Neural progenitor cell (in vitro differentiated cells): Measurements from ENCODE around the gene PDPR. TPM values are rescaled to one million over a fixed set of nuclear protein-coding genes. Genes with fewer than 3 reads are reported as not detected.
"Not testable (repeated sequence)": the region's sequence is repeated elsewhere in the genome, so short reads cannot be mapped to it uniquely, and the experiment has no call there.

Experiments used
- DNase-seq: peaks from one replicate; pipeline ENCODE4 v3.0.0-alpha.2; 2016; ENCODE audit warnings: low spot score
- H2AFZ ChIP-seq: fragments of 200-600 bp; sonication (generic); replicated peaks from 2 replicates; pipeline ENCODE4 v1.6.1; 2016; ENCODE audit warnings: antibody characterized with exemption
- H3F3A ChIP-seq: fragments of 200-600 bp; sonication (generic); 2 replicates; pipeline ENCODE4 v1.6.1; 2016; ENCODE audit warnings: antibody characterized with exemption, low read depth
- H3K27ac ChIP-seq: fragments of 200-600 bp; sonication (generic); 2 replicates; pipeline ENCODE4 v1.5.1; 2016; ENCODE audit warnings: mild to moderate bottlenecking
- H3K27me3 ChIP-seq: fragments of 200-600 bp; sonication (generic); 2 replicates; pipeline ENCODE4 v1.6.1; 2016; ENCODE audit warnings: mild to moderate bottlenecking, moderate library complexity
- H3K36me3 ChIP-seq: fragments of 200-600 bp; sonication (generic); 2 replicates; pipeline ENCODE4 v1.5.1; 2016
- H3K4me1 ChIP-seq: fragments of 200-600 bp; sonication (generic); 2 replicates; pipeline ENCODE4 v1.6.1; 2016; ENCODE audit warnings: mixed run types
- H3K4me2 ChIP-seq: fragments of 200-600 bp; sonication (generic); 2 replicates; pipeline ENCODE4 v1.6.1; 2016
- H3K4me3 ChIP-seq: fragments of 200-600 bp; sonication (generic); 2 replicates; pipeline ENCODE4 v1.5.1; 2016
- H3K79me2 ChIP-seq: fragments of 200-600 bp; sonication (generic); 2 replicates; pipeline ENCODE4 v1.6.1; 2016; ENCODE audit warnings: low read depth
- H3K9ac ChIP-seq: fragments of 200-600 bp; sonication (generic); 2 replicates; pipeline ENCODE4 v1.6.1; 2016
- H3K9me3 ChIP-seq: fragments of 200-600 bp; sonication (generic); 2 replicates; pipeline ENCODE4 v1.5.1; 2016; ENCODE audit warnings: low read depth
- H4K20me1 ChIP-seq: fragments of 200-600 bp; sonication (generic); 2 replicates; pipeline ENCODE4 v1.6.1; 2016; ENCODE audit warnings: low read depth
- H3K27ac Mint-ChIP-seq: 3 replicates; pipeline ENCODE4 v1.8.0; 2021; ENCODE audit warnings: mixed read lengths
- H3K27me3 Mint-ChIP-seq: 2 replicates; pipeline ENCODE4 v1.8.0; 2022; ENCODE audit warnings: low read depth, mild to moderate bottlenecking, inconsistent platforms, moderate library complexity, mixed read lengths; ENCODE audit not compliant: insufficient read depth
- H3K36me3 Mint-ChIP-seq: 3 replicates; pipeline ENCODE4 v1.8.0; 2021; ENCODE audit warnings: mixed read lengths
- H3K4me1 Mint-ChIP-seq: 3 replicates; pipeline ENCODE4 v1.8.0; 2021; ENCODE audit warnings: mixed read lengths
- H3K4me3 Mint-ChIP-seq: 3 replicates; pipeline ENCODE4 v1.8.0; 2021; ENCODE audit warnings: mild to moderate bottlenecking, moderate library complexity, mixed read lengths
- H3K9me3 Mint-ChIP-seq: 3 replicates; pipeline ENCODE4 v1.8.0; 2020; ENCODE audit warnings: mixed read lengths
- CTCF ChIP-seq: fragments of 200-600 bp; sonication (generic); IDR thresholded peaks from 2 replicates; pipeline ENCODE4 v1.5.1; 2017; ENCODE audit warnings: antibody characterized with exemption, mild to moderate bottlenecking
- EZH2 ChIP-seq: fragments of 200-600 bp; sonication (generic); IDR thresholded peaks from 2 replicates; pipeline ENCODE4 v1.6.1; 2017; ENCODE audit warnings: antibody characterized with exemption, mild to moderate bottlenecking, moderate library complexity
- EZH2phosphoT487 ChIP-seq: fragments of 200-600 bp; sonication (generic); IDR thresholded peaks from 2 replicates; pipeline ENCODE4 v1.6.1; 2017; ENCODE audit warnings: antibody characterized with exemption
- total RNA-seq: library from RNA; depleted of rRNA; stranded (reverse); fragments of >200 nt; gene quantifications from 2 replicates; pipeline ENCODE4 v1.2.3, GENCODE V29; 2015; ENCODE audit warnings: low replicate concordance

Gene PDPR
- total RNA-seq, 1 donor from 2014 or later = 19.5 TPM

GRCh38 chr16:70163596-70163995, 49.5 kb downstream of the PDPR start:
- Histone ChIP-seq H2AFZ (no peak overlapping the region), H4K20me1 (peaks cover 4% of the 10 kb centered on the region), H3K27ac (no peak overlapping the region), H3K4me2 (no peak overlapping the region), H3K36me3 (no peaks in the 10 kb centered on the region), H3K9me3 (no peaks in the 10 kb centered on the region), H3K4me1 (peaks cover 4% of the 10 kb centered on the region), H3F3A (no peaks in the 10 kb centered on the region), H3K27me3 (no peaks in the 10 kb centered on the region), H3K4me3 (no peak overlapping the region), H3K79me2 (no peaks in the 10 kb centered on the region), H3K9ac (peak overlapping the region; percentile 52)
- no peaks in the 10 kb centered on the region for H3K9me3 Mint-ChIP-seq
- DNase-seq = peak; percentile 48
- no peak for TF ChIP-seq EZH2phosphoT487
- TF ChIP-seq CTCF = no peak
- no peak for TF ChIP-seq EZH2
- H3K27me3 Mint-ChIP-seq = peaks cover 15% of the 10 kb centered on the region
- H3K36me3 Mint-ChIP-seq = no peaks in the 10 kb centered on the region
- no peak overlapping the region for H3K4me3 Mint-ChIP-seq
- peak overlapping the region; percentile 7 for H3K27ac Mint-ChIP-seq
- peaks cover 4% of the 10 kb centered on the region for H3K4me1 Mint-ChIP-seq

GRCh38 chr16:70166688-70167087, 52.6 kb downstream of the PDPR start:
- H3K9me3 ChIP-seq, H3K27ac ChIP-seq, H3K27me3 ChIP-seq, H3K4me3 Mint-ChIP-seq, H3K36me3 Mint-ChIP-seq, H3F3A ChIP-seq, H2AFZ ChIP-seq, H3K4me3 ChIP-seq, DNase-seq, H3K4me2 ChIP-seq, H3K79me2 ChIP-seq, H3K4me1 ChIP-seq, H4K20me1 ChIP-seq, H3K4me1 Mint-ChIP-seq, H3K27ac Mint-ChIP-seq, H3K9ac ChIP-seq, H3K36me3 ChIP-seq, H3K9me3 Mint-ChIP-seq: not testable (repeated sequence)
- H3K27me3 Mint-ChIP-seq = peaks cover 15% of the 10 kb centered on the region

- H4K20me1 ChIP-seq, H3K4me3 ChIP-seq, H3K79me2 ChIP-seq, DNase-seq, H3K4me3 Mint-ChIP-seq, H3K4me2 ChIP-seq, H2AFZ ChIP-seq, H3K27me3 Mint-ChIP-seq, H3F3A ChIP-seq, H3K9ac ChIP-seq, H3K27me3 ChIP-seq, H3K9me3 ChIP-seq, H3K4me1 ChIP-seq, H3K27ac ChIP-seq, H3K4me1 Mint-ChIP-seq, H3K27ac Mint-ChIP-seq, H3K36me3 ChIP-seq, H3K36me3 Mint-ChIP-seq, H3K9me3 Mint-ChIP-seq: not testable (repeated sequence)
Measured at GRCh38 chr16:70173212-70173837, 59.2 kb downstream of the PDPR start, which contains the start of gene CLEC18C. CLEC18C (plus strand) TSS chr16:70173787; CDS start chr16:70174279, 492 bp downstream.

- H3K9me3 ChIP-seq, H3K9me3 Mint-ChIP-seq, H3K27ac ChIP-seq, H3K4me1 ChIP-seq, H3K27me3 Mint-ChIP-seq, H3K4me3 Mint-ChIP-seq, H3K36me3 ChIP-seq, H3K4me3 ChIP-seq, H4K20me1 ChIP-seq, H3K27ac Mint-ChIP-seq, DNase-seq, H3K79me2 ChIP-seq, H3K4me2 ChIP-seq, H3K9ac ChIP-seq, H3K4me1 Mint-ChIP-seq, H3F3A ChIP-seq, H2AFZ ChIP-seq, H3K27me3 ChIP-seq, H3K36me3 Mint-ChIP-seq: not testable (repeated sequence)
Measured at GRCh38 chr16:70173916-70174315, 59.8 kb downstream of the PDPR start.

- not testable (repeated sequence) for H3K36me3 Mint-ChIP-seq, H3K36me3 ChIP-seq, H3K27ac ChIP-seq, H3K9ac ChIP-seq, H3K4me1 Mint-ChIP-seq, DNase-seq, H3K9me3 Mint-ChIP-seq, H4K20me1 ChIP-seq, H3K4me2 ChIP-seq, H3F3A ChIP-seq, H3K4me1 ChIP-seq, H3K27me3 ChIP-seq, H3K4me3 ChIP-seq, H3K27me3 Mint-ChIP-seq, H2AFZ ChIP-seq, H3K9me3 ChIP-seq, H3K79me2 ChIP-seq, H3K4me3 Mint-ChIP-seq, H3K27ac Mint-ChIP-seq
Measured at GRCh38 chr16:70174387-70174932, 60.3 kb downstream of the PDPR start.

GRCh38 chr16:70187858-70188607, 73.9 kb downstream of the PDPR start:
- H3K27me3 ChIP-seq, H3K27me3 Mint-ChIP-seq, H3K9ac ChIP-seq, H3K4me3 Mint-ChIP-seq, H3K4me1 Mint-ChIP-seq, H3K9me3 ChIP-seq, H3K36me3 Mint-ChIP-seq, DNase-seq, H3K9me3 Mint-ChIP-seq, H3K79me2 ChIP-seq, H3F3A ChIP-seq, H4K20me1 ChIP-seq, H3K27ac Mint-ChIP-seq, H3K4me1 ChIP-seq, H3K27ac ChIP-seq, H3K36me3 ChIP-seq: not testable (repeated sequence)
- Histone ChIP-seq H3K4me2 (peak overlapping the region; percentile 58), H2AFZ (peak overlapping the region; percentile 73), H3K4me3 (peak overlapping the region; percentile 44)

GRCh38 chr16:70188608-70188915, 74.4 kb downstream of the PDPR start:
- H3K4me2 ChIP-seq = peak overlapping the region; percentile 58
- H3K4me3 Mint-ChIP-seq, H3K79me2 ChIP-seq, H3K36me3 ChIP-seq, H3K27ac Mint-ChIP-seq, H3K36me3 Mint-ChIP-seq, H4K20me1 ChIP-seq, H3K4me1 Mint-ChIP-seq, H3K27ac ChIP-seq, H3K4me1 ChIP-seq, H3K9ac ChIP-seq, H3F3A ChIP-seq, H3K9me3 ChIP-seq, H3K27me3 Mint-ChIP-seq, H3K9me3 Mint-ChIP-seq, DNase-seq, H3K27me3 ChIP-seq: not testable (repeated sequence)
- H2AFZ ChIP-seq = peak overlapping the region; percentile 73
- peak overlapping the region; percentile 44 for H3K4me3 ChIP-seq
